ENCODE data around the gene SUCLG1.
A peak's percentile ranks its signal among the peaks of the same experiment; 100 is the strongest.

SUCLG1 gene

GRCh38 chr2:84461310-84461709 is 2.2 kb upstream of the SUCLG1 start:
- 88% methylated on average over 2 of the region's 3 CpGs for WGBS
- H3K36me3 ChIP-seq (ENCODE audit: insufficient read depth, low read length): no peaks in the 10 kb centered on the region
- no peak overlapping the region for H3K9ac ChIP-seq (ENCODE audit: low read depth, low read length)
- peaks cover 11% of the 10 kb centered on the region; the same call in 1 of the 2 replicates for H3K4me1 ChIP-seq (ENCODE audit: insufficient read depth, low read length)
- H3K9me3 ChIP-seq (ENCODE audit: insufficient read depth, low read depth, low read length): peaks cover 5% of the 10 kb centered on the region
- no peaks in the 10 kb centered on the region; the same call in 1 of the 2 replicates for H3K27me3 ChIP-seq (ENCODE audit: insufficient read depth, low read length)
- no peak overlapping the region for H3K4me3 ChIP-seq (ENCODE audit: low read length)
- no peak overlapping the region for H3K27ac ChIP-seq (ENCODE audit: low read depth, low read length)

- WGBS: 86% methylated on average over 1 of the region's 2 CpGs
- Histone ChIP-seq H3K4me3 (ENCODE audit: low read length) (no peak overlapping the region), H3K9ac (ENCODE audit: low read depth, low read length) (no peak overlapping the region), H3K4me1 (ENCODE audit: insufficient read depth, low read length) (peaks cover 11% of the 10 kb centered on the region; the same call in 1 of the 2 replicates), H3K9me3 (ENCODE audit: insufficient read depth, low read depth, low read length) (peaks cover 3% of the 10 kb centered on the region; the same call in 1 of the 2 replicates), H3K27ac (ENCODE audit: low read depth, low read length) (no peak overlapping the region), H3K27me3 (ENCODE audit: insufficient read depth, low read length) (no peaks in the 10 kb centered on the region; the same call in 1 of the 2 replicates), H3K36me3 (ENCODE audit: insufficient read depth, low read length) (no peaks in the 10 kb centered on the region)
Observed at GRCh38 chr2:84460670-84461069, 1.6 kb upstream of the SUCLG1 start.

- Histone ChIP-seq H3K36me3 (ENCODE audit: insufficient read depth, low read length) (no peaks in the 10 kb centered on the region), H3K9me3 (ENCODE audit: insufficient read depth, low read depth, low read length) (no peaks in the 10 kb centered on the region), H3K4me1 (ENCODE audit: insufficient read depth, low read length) (peaks cover 11% of the 10 kb centered on the region; the same call in 1 of the 2 replicates), H3K4me3 (ENCODE audit: low read length) (peak overlapping the region; percentile 69), H3K9ac (ENCODE audit: low read depth, low read length) (peak overlapping the region; percentile 69), H3K27me3 (ENCODE audit: insufficient read depth, low read length) (no peaks in the 10 kb centered on the region; the same call in 1 of the 2 replicates), H3K27ac (ENCODE audit: low read depth, low read length) (no peak overlapping the region)
- WGBS: 46% methylated on average over 4 of the region's 4 CpGs
Observed at GRCh38 chr2:84459944-84460429, 907 bp upstream of the SUCLG1 start.

- Histone ChIP-seq H3K27me3 (ENCODE audit: insufficient read depth, low read length) (no peaks in the 10 kb centered on the region; the same call in 1 of the 2 replicates), H3K36me3 (ENCODE audit: insufficient read depth, low read length) (no peaks in the 10 kb centered on the region), H3K27ac (ENCODE audit: low read depth, low read length) (no peak overlapping the region), H3K4me1 (ENCODE audit: insufficient read depth, low read length) (peaks cover 11% of the 10 kb centered on the region; the same call in 1 of the 2 replicates), H3K9ac (ENCODE audit: low read depth, low read length) (peak overlapping the region; percentile 69), H3K4me3 (ENCODE audit: low read length) (peak overlapping the region; percentile 69), H3K9me3 (ENCODE audit: insufficient read depth, low read depth, low read length) (no peaks in the 10 kb centered on the region)
- WGBS: 3% methylated on average over 16 of the region's 16 CpGs
Observed at GRCh38 chr2:84458551-84459017, 496 bp downstream of the SUCLG1 start.

GRCh38 chr2:84457686-84458085 is 1.4 kb downstream of the SUCLG1 start:
- Histone ChIP-seq H3K4me3 (ENCODE audit: low read length) (peak overlapping the region; percentile 69; the same call in 1 of the 2 replicates), H3K9ac (ENCODE audit: low read depth, low read length) (no peak overlapping the region), H3K36me3 (ENCODE audit: insufficient read depth, low read length) (no peaks in the 10 kb centered on the region), H3K27ac (ENCODE audit: low read depth, low read length) (no peak overlapping the region), H3K9me3 (ENCODE audit: insufficient read depth, low read depth, low read length) (no peaks in the 10 kb centered on the region), H3K27me3 (ENCODE audit: insufficient read depth, low read length) (no peaks in the 10 kb centered on the region; the same call in 1 of the 2 replicates), H3K4me1 (ENCODE audit: insufficient read depth, low read length) (peaks cover 7% of the 10 kb centered on the region; the same call in 1 of the 2 replicates)
- WGBS: 67% methylated on average over 1 of the region's 2 CpGs

- H3K4me1 ChIP-seq (ENCODE audit: insufficient read depth, low read length): no peaks in the 10 kb centered on the region
- no peaks in the 10 kb centered on the region for H3K36me3 ChIP-seq (ENCODE audit: insufficient read depth, low read length)
- H3K27me3 ChIP-seq (ENCODE audit: insufficient read depth, low read length): no peaks in the 10 kb centered on the region; the same call in 1 of the 2 replicates
- H3K9ac ChIP-seq (ENCODE audit: low read depth, low read length): no peak overlapping the region
- H3K27ac ChIP-seq (ENCODE audit: low read depth, low read length): no peak overlapping the region
- 72% methylated on average over 4 of the region's 4 CpGs for WGBS
- H3K9me3 ChIP-seq (ENCODE audit: insufficient read depth, low read depth, low read length): no peaks in the 10 kb centered on the region
- H3K4me3 ChIP-seq (ENCODE audit: low read length): no peak overlapping the region
Observed at GRCh38 chr2:84456156-84456555, 2.9 kb downstream of the SUCLG1 start.

- no peak overlapping the region for H3K4me3 ChIP-seq (ENCODE audit: low read length)
- WGBS: 100% methylated on average over 2 of the region's 2 CpGs
- H3K27ac ChIP-seq (ENCODE audit: low read depth, low read length): no peak overlapping the region
- no peaks in the 10 kb centered on the region for H3K27me3 ChIP-seq (ENCODE audit: insufficient read depth, low read length)
- H3K36me3 ChIP-seq (ENCODE audit: insufficient read depth, low read length): no peaks in the 10 kb centered on the region
- no peak overlapping the region for H3K9ac ChIP-seq (ENCODE audit: low read depth, low read length)
- no peaks in the 10 kb centered on the region for H3K9me3 ChIP-seq (ENCODE audit: insufficient read depth, low read depth, low read length)
- H3K4me1 ChIP-seq (ENCODE audit: insufficient read depth, low read length): no peaks in the 10 kb centered on the region
Observed at GRCh38 chr2:84454581-84454980, 4.5 kb downstream of the SUCLG1 start.

- 100% methylated on average over 3 of the region's 3 CpGs for WGBS
- H3K4me3 ChIP-seq (ENCODE audit: low read length): no peak overlapping the region
- no peaks in the 10 kb centered on the region for H3K27me3 ChIP-seq (ENCODE audit: insufficient read depth, low read length)
Observed at GRCh38 chr2:84452624-84453023, 6.5 kb downstream of the SUCLG1 start.

GRCh38 chr2:84451579-84451978 is 7.5 kb downstream of the SUCLG1 start:
- 0 out of 2 replicates have a peak, but pooled peaks cover 3% of the 10 kb centered on the region for H3K36me3 ChIP-seq (ENCODE audit: insufficient read depth, low read length)
- H3K9me3 ChIP-seq (ENCODE audit: insufficient read depth, low read depth, low read length): no peaks in the 10 kb centered on the region
- H3K27ac ChIP-seq (ENCODE audit: low read depth, low read length): no peak overlapping the region
- H3K4me1 ChIP-seq (ENCODE audit: insufficient read depth, low read length): no peaks in the 10 kb centered on the region
- H3K27me3 ChIP-seq (ENCODE audit: insufficient read depth, low read length): no peaks in the 10 kb centered on the region
- H3K9ac ChIP-seq (ENCODE audit: low read depth, low read length): no peak overlapping the region
- 93% methylated on average over 2 of the region's 2 CpGs for WGBS
- H3K4me3 ChIP-seq (ENCODE audit: low read length): no peak overlapping the region

More at GRCh38 chr2:84452624-84453023, 6.5 kb downstream of the SUCLG1 start:
- H3K36me3 ChIP-seq (ENCODE audit: insufficient read depth, low read length): no peaks in the 10 kb centered on the region
- H3K9me3 ChIP-seq (ENCODE audit: insufficient read depth, low read depth, low read length): no peaks in the 10 kb centered on the region
- H3K4me1 ChIP-seq (ENCODE audit: insufficient read depth, low read length): no peaks in the 10 kb centered on the region
- no peak overlapping the region for H3K9ac ChIP-seq (ENCODE audit: low read depth, low read length)
- H3K27ac ChIP-seq (ENCODE audit: low read depth, low read length): no peak overlapping the region

- Histone ChIP-seq H3K27ac (ENCODE audit: low read depth, low read length) (no peak overlapping the region), H3K36me3 (ENCODE audit: insufficient read depth, low read length) (0 out of 2 replicates have a peak, but pooled peaks cover 8% of the 10 kb centered on the region), H3K4me3 (ENCODE audit: low read length) (no peak overlapping the region), H3K9ac (ENCODE audit: low read depth, low read length) (no peak overlapping the region), H3K4me1 (ENCODE audit: insufficient read depth, low read length) (no peaks in the 10 kb centered on the region), H3K9me3 (ENCODE audit: insufficient read depth, low read depth, low read length) (no peaks in the 10 kb centered on the region), H3K27me3 (ENCODE audit: insufficient read depth, low read length) (no peaks in the 10 kb centered on the region)
- WGBS: 94% methylated on average over 2 of the region's 2 CpGs
Observed at GRCh38 chr2:84450288-84451227, 8.5 kb downstream of the SUCLG1 start.

GRCh38 chr2:84449711-84450110 is 9.4 kb downstream of the SUCLG1 start:
- Histone ChIP-seq H3K4me3 (ENCODE audit: low read length) (no peak overlapping the region), H3K9ac (ENCODE audit: low read depth, low read length) (no peak overlapping the region), H3K36me3 (ENCODE audit: insufficient read depth, low read length) (peaks cover 12% of the 10 kb centered on the region; the same call in 1 of the 2 replicates), H3K9me3 (ENCODE audit: insufficient read depth, low read depth, low read length) (0 out of 2 replicates have a peak, but pooled peaks cover 3% of the 10 kb centered on the region), H3K27ac (ENCODE audit: low read depth, low read length) (no peak overlapping the region), H3K4me1 (ENCODE audit: insufficient read depth, low read length) (no peaks in the 10 kb centered on the region), H3K27me3 (ENCODE audit: insufficient read depth, low read length) (no peaks in the 10 kb centered on the region)
- 98% methylated on average over 4 of the region's 6 CpGs for WGBS
